HG02678 (cell line): Measurements from ENCODE around the gene GPC3.
A peak's percentile ranks its signal among the peaks of the same experiment; 100 is the strongest.

Experiments used
- ATAC-seq: cut with Tn5 transposase; IDR thresholded peaks from one replicate; pipeline ENCODE4 v1.9.1; 2021; ENCODE audit warnings: mild to moderate bottlenecking, moderate library complexity; ENCODE audit not compliant: unreplicated experiment

Gene GPC3

GRCh38 chrX:133933316-133933715, 52.1 kb downstream of the GPC3 start:
- ATAC-seq = no peak

- no peak for ATAC-seq
Observed at GRCh38 chrX:133929836-133930464, 55.4 kb downstream of the GPC3 start.

GRCh38 chrX:133928365-133928764, 57.0 kb downstream of the GPC3 start:
- no peak for ATAC-seq

- ATAC-seq = no peak
Observed at GRCh38 chrX:133926809-133927208, 58.6 kb downstream of the GPC3 start.

GRCh38 chrX:133926099-133926498, 59.3 kb downstream of the GPC3 start:
- ATAC-seq = no peak

- ATAC-seq = no peak
Observed at GRCh38 chrX:133924548-133924947, 60.8 kb downstream of the GPC3 start.

GRCh38 chrX:133923548-133923947, 61.8 kb downstream of the GPC3 start:
- no peak for ATAC-seq

- peak; percentile 67 for ATAC-seq
Observed at GRCh38 chrX:133923113-133923512, 62.3 kb downstream of the GPC3 start.

- ATAC-seq = peak; percentile 60
Observed at GRCh38 chrX:133922390-133922771, 63.0 kb downstream of the GPC3 start.

GRCh38 chrX:133921764-133922389, 63.5 kb downstream of the GPC3 start:
- ATAC-seq = peak; percentile 46

- ATAC-seq = no peak
Observed at GRCh38 chrX:133921086-133921485, 64.3 kb downstream of the GPC3 start.

- no peak for ATAC-seq
Observed at GRCh38 chrX:133918361-133918771, 67.0 kb downstream of the GPC3 start.

- ATAC-seq = no peak
Observed at GRCh38 chrX:133916984-133917722, 68.2 kb downstream of the GPC3 start.

- ATAC-seq = no peak
Observed at GRCh38 chrX:133913658-133914388, 71.6 kb downstream of the GPC3 start.

GRCh38 chrX:133913009-133913408, 72.4 kb downstream of the GPC3 start:
- ATAC-seq = no peak

- no peak for ATAC-seq
Observed at GRCh38 chrX:133911825-133912495, 73.4 kb downstream of the GPC3 start.

GRCh38 chrX:133910539-133910938, 74.9 kb downstream of the GPC3 start:
- ATAC-seq = no peak

- no peak for ATAC-seq
Observed at GRCh38 chrX:133909888-133910287, 75.5 kb downstream of the GPC3 start.

- ATAC-seq = no peak
Observed at GRCh38 chrX:133908223-133908955, 77.0 kb downstream of the GPC3 start.

GRCh38 chrX:133907606-133908005, 77.8 kb downstream of the GPC3 start:
- ATAC-seq = no peak
